Neural progenitor cell (in vitro differentiated cells): ENCODE data around the gene DOLPP1. TPM values are rescaled to one million over a fixed set of nuclear protein-coding genes. Genes with fewer than 3 reads are reported as not detected.
A peak's percentile ranks its signal among the peaks of the same experiment; 100 is the strongest.

Source experiments
- DNase-seq: peaks from one replicate; pipeline ENCODE4 v3.0.0-alpha.2; 2016; ENCODE audit warnings: low spot score
- H2AFZ ChIP-seq: fragments of 200-600 bp; sonication (generic); replicated peaks from 2 replicates; pipeline ENCODE4 v1.6.1; 2016; ENCODE audit warnings: antibody characterized with exemption
- H3F3A ChIP-seq: fragments of 200-600 bp; sonication (generic); 2 replicates; pipeline ENCODE4 v1.6.1; 2016; ENCODE audit warnings: antibody characterized with exemption, low read depth
- H3K27ac ChIP-seq: fragments of 200-600 bp; sonication (generic); 2 replicates; pipeline ENCODE4 v1.5.1; 2016; ENCODE audit warnings: mild to moderate bottlenecking
- H3K27me3 ChIP-seq: fragments of 200-600 bp; sonication (generic); 2 replicates; pipeline ENCODE4 v1.6.1; 2016; ENCODE audit warnings: mild to moderate bottlenecking, moderate library complexity
- H3K36me3 ChIP-seq: fragments of 200-600 bp; sonication (generic); 2 replicates; pipeline ENCODE4 v1.5.1; 2016
- H3K4me1 ChIP-seq: fragments of 200-600 bp; sonication (generic); 2 replicates; pipeline ENCODE4 v1.6.1; 2016; ENCODE audit warnings: mixed run types
- H3K4me2 ChIP-seq: fragments of 200-600 bp; sonication (generic); 2 replicates; pipeline ENCODE4 v1.6.1; 2016
- H3K4me3 ChIP-seq: fragments of 200-600 bp; sonication (generic); 2 replicates; pipeline ENCODE4 v1.5.1; 2016
- H3K79me2 ChIP-seq: fragments of 200-600 bp; sonication (generic); 2 replicates; pipeline ENCODE4 v1.6.1; 2016; ENCODE audit warnings: low read depth
- H3K9ac ChIP-seq: fragments of 200-600 bp; sonication (generic); 2 replicates; pipeline ENCODE4 v1.6.1; 2016
- H3K9me3 ChIP-seq: fragments of 200-600 bp; sonication (generic); 2 replicates; pipeline ENCODE4 v1.5.1; 2016; ENCODE audit warnings: low read depth
- H4K20me1 ChIP-seq: fragments of 200-600 bp; sonication (generic); 2 replicates; pipeline ENCODE4 v1.6.1; 2016; ENCODE audit warnings: low read depth
- H3K27ac Mint-ChIP-seq: 3 replicates; pipeline ENCODE4 v1.8.0; 2021; ENCODE audit warnings: mixed read lengths
- H3K27me3 Mint-ChIP-seq: 2 replicates; pipeline ENCODE4 v1.8.0; 2022; ENCODE audit warnings: low read depth, mild to moderate bottlenecking, inconsistent platforms, moderate library complexity, mixed read lengths; ENCODE audit not compliant: insufficient read depth
- H3K36me3 Mint-ChIP-seq: 3 replicates; pipeline ENCODE4 v1.8.0; 2021; ENCODE audit warnings: mixed read lengths
- H3K4me1 Mint-ChIP-seq: 3 replicates; pipeline ENCODE4 v1.8.0; 2021; ENCODE audit warnings: mixed read lengths
- H3K4me3 Mint-ChIP-seq: 3 replicates; pipeline ENCODE4 v1.8.0; 2021; ENCODE audit warnings: mild to moderate bottlenecking, moderate library complexity, mixed read lengths
- H3K9me3 Mint-ChIP-seq: 3 replicates; pipeline ENCODE4 v1.8.0; 2020; ENCODE audit warnings: mixed read lengths
- EZH2 ChIP-seq: fragments of 200-600 bp; sonication (generic); IDR thresholded peaks from 2 replicates; pipeline ENCODE4 v1.6.1; 2017; ENCODE audit warnings: antibody characterized with exemption, mild to moderate bottlenecking, moderate library complexity
- EZH2phosphoT487 ChIP-seq: fragments of 200-600 bp; sonication (generic); IDR thresholded peaks from 2 replicates; pipeline ENCODE4 v1.6.1; 2017; ENCODE audit warnings: antibody characterized with exemption
- total RNA-seq: library from RNA; depleted of rRNA; stranded (reverse); fragments of >200 nt; gene quantifications from 2 replicates; pipeline ENCODE4 v1.2.3, GENCODE V29; 2015; ENCODE audit warnings: low replicate concordance
- TF ChIP-seq, protein P1 (sequence below): fragments of 200-600 bp; sonication (generic); IDR thresholded peaks from 2 replicates; pipeline ENCODE4 v1.5.1; 2017; ENCODE audit warnings: antibody characterized with exemption, mild to moderate bottlenecking

Gene DOLPP1
- total RNA-seq, 1 donor from 2014 or later: 25.1 TPM

DNA sequence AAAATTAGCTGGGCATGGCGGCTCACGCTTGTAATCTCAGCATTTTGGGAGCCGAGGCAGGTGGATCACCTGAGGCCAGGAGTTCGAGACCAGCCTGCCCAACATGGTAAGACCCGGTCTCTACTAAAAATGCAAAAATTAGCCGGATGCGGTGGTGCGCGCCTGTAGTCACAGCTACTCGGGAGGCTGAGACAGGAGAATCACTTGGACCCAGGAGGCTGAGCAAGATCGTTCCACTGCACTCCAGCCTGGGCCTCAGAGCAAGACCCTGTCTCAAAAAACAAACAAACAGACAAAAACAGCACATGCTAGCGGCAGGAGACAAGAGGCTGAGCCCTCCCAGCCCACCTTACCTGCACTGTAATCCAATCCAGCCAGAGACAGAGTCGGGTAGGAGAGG, 1.1 kb upstream of the DOLPP1 start:
- Histone ChIP-seq H3F3A (no peaks in the 10 kb centered on the region), H3K27me3 (no peaks in the 10 kb centered on the region), H3K9me3 (no peaks in the 10 kb centered on the region), H3K4me3 (peak overlapping the region; percentile 84), H2AFZ (no peak overlapping the region), H4K20me1 (peaks cover 10% of the 10 kb centered on the region), H3K79me2 (peaks cover 47% of the 10 kb centered on the region), H3K4me2 (peak overlapping the region; percentile 82), H3K27ac (no peak overlapping the region), H3K36me3 (no peaks in the 10 kb centered on the region), H3K4me1 (peaks cover 8% of the 10 kb centered on the region), H3K9ac (peak overlapping the region; percentile 10)
- Mint-ChIP-seq H3K4me3 (peak overlapping the region; percentile 91), H3K9me3 (no peaks in the 10 kb centered on the region), H3K36me3 (no peaks in the 10 kb centered on the region), H3K4me1 (peaks cover 18% of the 10 kb centered on the region), H3K27me3 (peaks cover 5% of the 10 kb centered on the region), H3K27ac (no peak overlapping the region)
- peak; percentile 19 for DNase-seq
- TF ChIP-seq, protein P1, sequence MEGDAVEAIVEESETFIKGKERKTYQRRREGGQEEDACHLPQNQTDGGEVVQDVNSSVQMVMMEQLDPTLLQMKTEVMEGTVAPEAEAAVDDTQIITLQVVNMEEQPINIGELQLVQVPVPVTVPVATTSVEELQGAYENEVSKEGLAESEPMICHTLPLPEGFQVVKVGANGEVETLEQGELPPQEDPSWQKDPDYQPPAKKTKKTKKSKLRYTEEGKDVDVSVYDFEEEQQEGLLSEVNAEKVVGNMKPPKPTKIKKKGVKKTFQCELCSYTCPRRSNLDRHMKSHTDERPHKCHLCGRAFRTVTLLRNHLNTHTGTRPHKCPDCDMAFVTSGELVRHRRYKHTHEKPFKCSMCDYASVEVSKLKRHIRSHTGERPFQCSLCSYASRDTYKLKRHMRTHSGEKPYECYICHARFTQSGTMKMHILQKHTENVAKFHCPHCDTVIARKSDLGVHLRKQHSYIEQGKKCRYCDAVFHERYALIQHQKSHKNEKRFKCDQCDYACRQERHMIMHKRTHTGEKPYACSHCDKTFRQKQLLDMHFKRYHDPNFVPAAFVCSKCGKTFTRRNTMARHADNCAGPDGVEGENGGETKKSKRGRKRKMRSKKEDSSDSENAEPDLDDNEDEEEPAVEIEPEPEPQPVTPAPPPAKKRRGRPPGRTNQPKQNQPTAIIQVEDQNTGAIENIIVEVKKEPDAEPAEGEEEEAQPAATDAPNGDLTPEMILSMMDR: no peak
- TF ChIP-seq EZH2 (no peak), EZH2phosphoT487 (no peak)

DNA sequence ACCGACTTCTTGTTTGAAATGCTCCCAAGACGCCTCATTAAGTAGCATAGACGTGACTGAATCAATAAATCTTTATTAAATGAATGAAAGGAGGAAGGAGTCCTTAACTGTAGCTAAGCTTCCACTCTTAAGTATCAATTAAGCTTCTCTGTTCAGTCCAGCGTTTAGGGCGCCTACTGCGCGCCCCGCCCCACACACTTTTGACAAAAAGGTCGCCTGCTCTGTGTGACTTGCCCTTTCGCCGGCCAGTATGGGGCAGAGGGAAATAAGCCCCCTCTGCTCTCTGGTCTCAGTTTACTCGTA, 662 bp upstream of the DOLPP1 start:
- Mint-ChIP-seq H3K4me3 (peak overlapping the region; percentile 91), H3K27me3 (peaks cover 5% of the 10 kb centered on the region), H3K4me1 (peaks cover 18% of the 10 kb centered on the region), H3K36me3 (peaks cover 3% of the 10 kb centered on the region), H3K27ac (no peak overlapping the region), H3K9me3 (no peaks in the 10 kb centered on the region)
- peak overlapping the region; percentile 12 for H2AFZ ChIP-seq
- H3K36me3 ChIP-seq: no peaks in the 10 kb centered on the region
- no peak for DNase-seq
- peak overlapping the region; percentile 10 for H3K9ac ChIP-seq
- no peaks in the 10 kb centered on the region for H3K27me3 ChIP-seq
- H4K20me1 ChIP-seq: peaks cover 10% of the 10 kb centered on the region
- no peak overlapping the region for H3K27ac ChIP-seq
- H3K4me2 ChIP-seq: peak overlapping the region; percentile 82
- H3K4me1 ChIP-seq: peaks cover 8% of the 10 kb centered on the region
- H3K79me2 ChIP-seq: peaks cover 47% of the 10 kb centered on the region
- no peaks in the 10 kb centered on the region for H3F3A ChIP-seq
- no peak for TF ChIP-seq EZH2phosphoT487
- TF ChIP-seq, protein P1: no peak
- no peak for TF ChIP-seq EZH2
- no peaks in the 10 kb centered on the region for H3K9me3 ChIP-seq
- peak overlapping the region; percentile 84 for H3K4me3 ChIP-seq

DNA sequence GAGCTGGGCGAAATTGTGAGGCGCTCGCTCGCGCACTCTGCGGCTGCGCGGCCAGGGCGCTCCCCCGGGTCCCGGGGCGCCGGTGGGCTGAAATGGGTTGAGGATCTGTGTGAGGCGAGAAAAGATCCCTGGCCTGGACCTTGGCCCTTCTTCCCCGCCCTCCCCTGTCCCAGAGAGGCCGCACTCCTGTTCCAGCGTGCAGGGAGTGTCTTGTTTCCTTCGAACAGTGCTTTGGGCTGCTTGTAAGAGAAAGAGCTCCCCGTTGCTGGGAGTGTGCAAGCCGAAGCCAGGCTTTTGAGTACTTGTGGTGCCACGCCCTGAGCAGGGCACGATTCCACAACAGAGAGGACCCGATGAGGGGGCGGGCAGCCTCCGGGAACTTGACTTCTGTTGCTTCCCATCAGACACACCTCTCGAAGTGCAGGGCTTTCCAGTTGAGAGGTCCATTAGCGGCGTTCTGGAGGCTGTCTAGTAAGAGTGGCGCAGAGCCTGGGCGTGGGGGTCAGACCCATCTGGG, 535 bp downstream of the DOLPP1 start:
- Histone ChIP-seq H3K9ac (peak overlapping the region; percentile 83), H3F3A (no peaks in the 10 kb centered on the region), H2AFZ (peak overlapping the region; percentile 98), H3K36me3 (no peaks in the 10 kb centered on the region), H3K4me1 (peaks cover 8% of the 10 kb centered on the region), H3K9me3 (no peaks in the 10 kb centered on the region), H3K27me3 (no peaks in the 10 kb centered on the region), H3K4me3 (peak overlapping the region; percentile 84), H3K79me2 (peaks cover 47% of the 10 kb centered on the region), H3K27ac (no peak overlapping the region), H4K20me1 (peaks cover 10% of the 10 kb centered on the region), H3K4me2 (peak overlapping the region; percentile 97)
- no peak overlapping the region for H3K27ac Mint-ChIP-seq
- peak overlapping the region; percentile 91 for H3K4me3 Mint-ChIP-seq
- TF ChIP-seq, protein P1: no peak
- no peak for TF ChIP-seq EZH2
- no peak for TF ChIP-seq EZH2phosphoT487
- H3K27me3 Mint-ChIP-seq: peaks cover 5% of the 10 kb centered on the region
- H3K4me1 Mint-ChIP-seq: peaks cover 18% of the 10 kb centered on the region
- peaks cover 3% of the 10 kb centered on the region for H3K36me3 Mint-ChIP-seq
- H3K9me3 Mint-ChIP-seq: no peaks in the 10 kb centered on the region
- DNase-seq: no peak
